ENCODE measurements around the gene PKP4.

GRCh38 chr2:158501301-158501700 is 44.5 kb downstream of the PKP4 start:
- no peak for TF ChIP-seq EP300 (IDR thresholded peaks at IDR 0.05; ENCODE audit: borderline replicate concordance in 1 of 2, low read depth in 2 of 2, low read length in 2 of 2)
- TF ChIP-seq RBBP5 (IDR thresholded peaks at IDR 0.05; ENCODE audit: borderline replicate concordance, low read depth, low read length) = no peak
